Measurements from ENCODE around the gene FBXO11. TPM values are rescaled to one million over a fixed set of nuclear protein-coding genes. Genes with fewer than 3 reads are reported as not detected.

The FBXO11 gene
- total RNA-seq, 1 experiment from 2014 or later = 15.6 TPM

DNA sequence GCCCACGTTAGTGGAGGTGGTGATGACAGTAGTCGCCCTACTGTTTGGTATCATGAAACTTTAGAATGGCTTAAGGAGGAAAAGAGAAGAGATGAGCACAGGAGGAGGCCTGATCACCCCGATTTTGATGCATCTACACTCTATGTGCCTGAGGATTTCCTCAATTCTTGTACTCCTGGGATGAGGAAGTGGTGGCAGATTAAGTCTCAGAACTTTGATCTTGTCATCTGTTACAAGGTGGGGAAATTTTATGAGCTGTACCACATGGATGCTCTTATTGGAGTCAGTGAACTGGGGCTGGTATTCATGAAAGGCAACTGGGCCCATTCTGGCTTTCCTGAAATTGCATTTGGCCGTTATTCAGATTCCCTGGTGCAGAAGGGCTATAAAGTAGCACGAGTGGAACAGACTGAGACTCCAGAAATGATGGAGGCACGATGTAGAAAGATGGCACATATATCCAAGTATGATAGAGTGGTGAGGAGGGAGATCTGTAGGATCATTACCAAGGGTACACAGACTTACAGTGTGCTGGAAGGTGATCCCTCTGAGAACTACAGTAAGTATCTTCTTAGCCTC is 107.2 kb downstream of the FBXO11 start:
- no peaks in the 10 kb centered on the region for H3K27me3 ChIP-seq (ENCODE audit: control insufficient read depth, insufficient read depth, low read length)
- H3K4me3 ChIP-seq (ENCODE audit: insufficient read depth, low read depth, low read length) = no peak overlapping the region
- no peak for DNase-seq
- H3K36me3 ChIP-seq (replicated peaks; ENCODE audit: control insufficient read depth, insufficient read depth, low read length) = peaks cover 52% of the 10 kb centered on the region

DNA sequence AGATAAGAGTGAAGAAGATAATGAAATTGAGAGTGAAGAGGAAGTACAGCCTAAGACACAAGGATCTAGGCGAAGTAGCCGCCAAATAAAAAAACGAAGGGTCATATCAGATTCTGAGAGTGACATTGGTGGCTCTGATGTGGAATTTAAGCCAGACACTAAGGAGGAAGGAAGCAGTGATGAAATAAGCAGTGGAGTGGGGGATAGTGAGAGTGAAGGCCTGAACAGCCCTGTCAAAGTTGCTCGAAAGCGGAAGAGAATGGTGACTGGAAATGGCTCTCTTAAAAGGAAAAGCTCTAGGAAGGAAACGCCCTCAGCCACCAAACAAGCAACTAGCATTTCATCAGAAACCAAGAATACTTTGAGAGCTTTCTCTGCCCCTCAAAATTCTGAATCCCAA is 107.7 kb downstream of the FBXO11 start:
- Histone ChIP-seq H3K27me3 (ENCODE audit: control insufficient read depth, insufficient read depth, low read length) (no peaks in the 10 kb centered on the region), H3K36me3 (replicated peaks; ENCODE audit: control insufficient read depth, insufficient read depth, low read length) (peaks cover 49% of the 10 kb centered on the region), H3K4me3 (ENCODE audit: insufficient read depth, low read depth, low read length) (no peak overlapping the region)
- DNase-seq = no peak

DNA sequence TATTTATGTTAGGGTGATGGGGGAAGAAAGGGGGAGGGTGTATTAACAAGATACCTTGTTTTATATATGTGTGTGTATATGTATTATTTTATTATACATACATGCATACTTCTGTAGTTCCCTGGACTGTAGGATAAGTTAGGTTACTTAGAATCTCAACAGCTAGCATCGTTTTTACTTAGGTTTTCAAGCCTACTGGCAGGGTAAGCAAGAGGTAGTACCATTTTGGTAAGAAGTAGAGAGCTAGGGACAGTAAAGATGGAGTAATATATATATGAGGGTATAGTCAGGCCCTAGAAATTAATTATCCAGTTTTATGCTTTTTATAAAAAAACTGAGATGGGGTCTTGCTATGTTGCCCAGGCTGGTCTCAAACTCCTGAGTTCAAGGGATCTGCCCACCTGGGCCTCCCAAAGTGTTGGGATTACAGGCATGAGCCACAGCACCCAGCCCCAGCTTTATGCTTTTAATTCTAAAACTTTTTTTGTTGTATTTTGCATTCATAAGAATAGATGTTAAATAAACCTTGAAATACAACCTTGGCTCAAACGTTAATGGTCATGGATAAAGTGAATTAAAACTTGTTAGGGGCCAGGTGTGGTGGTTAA is 110.1 kb downstream of the FBXO11 start:
- H3K4me3 ChIP-seq (ENCODE audit: insufficient read depth, low read depth, low read length) = no peak overlapping the region
- H3K36me3 ChIP-seq (replicated peaks; ENCODE audit: control insufficient read depth, insufficient read depth, low read length) = peaks cover 32% of the 10 kb centered on the region
- no peak for DNase-seq
- no peaks in the 10 kb centered on the region for H3K27me3 ChIP-seq (ENCODE audit: control insufficient read depth, insufficient read depth, low read length)

DNA sequence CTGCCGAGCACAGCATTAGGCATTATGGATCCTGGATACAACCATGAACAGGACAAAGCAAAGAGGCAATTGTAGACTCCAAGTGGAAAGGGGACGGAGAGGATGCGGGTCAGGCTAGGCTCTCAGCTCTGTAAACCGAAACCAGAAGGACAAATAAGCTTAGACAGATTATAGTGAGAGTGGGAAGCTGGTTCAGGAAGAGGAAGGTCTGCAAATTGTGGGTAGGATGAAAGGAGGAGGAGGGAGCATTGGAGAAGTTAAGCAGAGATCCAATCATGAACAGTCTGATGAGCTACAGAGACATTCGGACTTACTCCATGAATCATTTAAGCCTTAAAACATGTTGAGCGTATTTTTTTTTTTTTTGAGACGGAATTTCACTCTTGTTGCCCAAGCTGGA is 120.3 kb downstream of the FBXO11 start:
- H3K27me3 ChIP-seq (ENCODE audit: control insufficient read depth, insufficient read depth, low read length) = no peaks in the 10 kb centered on the region
- no peak for DNase-seq
- no peaks in the 10 kb centered on the region; the same call in 1 of the 2 replicates for H3K36me3 ChIP-seq (replicated peaks; ENCODE audit: control insufficient read depth, insufficient read depth, low read length)
- no peak overlapping the region; the same call in 1 of the 2 replicates for H3K4me3 ChIP-seq (ENCODE audit: insufficient read depth, low read depth, low read length)

DNA sequence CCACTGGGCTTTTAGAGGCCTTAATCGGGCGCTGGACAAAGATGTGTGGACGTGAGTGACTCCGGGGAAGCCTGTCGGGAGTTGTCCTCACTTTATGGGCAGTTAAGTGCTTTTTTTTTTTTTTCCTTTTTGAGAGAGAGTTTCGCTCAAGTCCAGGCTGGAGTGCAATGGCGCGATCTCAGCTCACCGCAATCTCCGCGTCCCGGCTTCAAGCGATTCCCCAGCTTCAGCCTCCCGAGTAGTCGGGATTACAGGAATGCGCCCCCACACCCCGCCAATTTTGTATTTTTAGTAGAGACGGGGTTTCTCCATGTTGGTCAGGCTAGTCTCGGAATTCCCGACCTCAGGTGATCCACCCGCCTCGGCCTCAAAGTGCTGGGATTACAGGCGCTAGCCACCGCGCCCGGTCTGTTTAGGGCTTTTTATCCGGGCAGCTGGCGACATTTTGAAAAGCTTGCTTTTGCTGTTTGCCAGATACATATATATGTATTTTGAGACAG is 121.9 kb downstream of the FBXO11 start:
- no peaks in the 10 kb centered on the region; the same call in 1 of the 2 replicates for H3K36me3 ChIP-seq (replicated peaks; ENCODE audit: control insufficient read depth, insufficient read depth, low read length)
- H3K27me3 ChIP-seq (ENCODE audit: control insufficient read depth, insufficient read depth, low read length) = no peaks in the 10 kb centered on the region
- H3K4me3 ChIP-seq (ENCODE audit: insufficient read depth, low read depth, low read length) = peak overlapping the region; percentile 100
- peak; percentile 28 for DNase-seq

DNA sequence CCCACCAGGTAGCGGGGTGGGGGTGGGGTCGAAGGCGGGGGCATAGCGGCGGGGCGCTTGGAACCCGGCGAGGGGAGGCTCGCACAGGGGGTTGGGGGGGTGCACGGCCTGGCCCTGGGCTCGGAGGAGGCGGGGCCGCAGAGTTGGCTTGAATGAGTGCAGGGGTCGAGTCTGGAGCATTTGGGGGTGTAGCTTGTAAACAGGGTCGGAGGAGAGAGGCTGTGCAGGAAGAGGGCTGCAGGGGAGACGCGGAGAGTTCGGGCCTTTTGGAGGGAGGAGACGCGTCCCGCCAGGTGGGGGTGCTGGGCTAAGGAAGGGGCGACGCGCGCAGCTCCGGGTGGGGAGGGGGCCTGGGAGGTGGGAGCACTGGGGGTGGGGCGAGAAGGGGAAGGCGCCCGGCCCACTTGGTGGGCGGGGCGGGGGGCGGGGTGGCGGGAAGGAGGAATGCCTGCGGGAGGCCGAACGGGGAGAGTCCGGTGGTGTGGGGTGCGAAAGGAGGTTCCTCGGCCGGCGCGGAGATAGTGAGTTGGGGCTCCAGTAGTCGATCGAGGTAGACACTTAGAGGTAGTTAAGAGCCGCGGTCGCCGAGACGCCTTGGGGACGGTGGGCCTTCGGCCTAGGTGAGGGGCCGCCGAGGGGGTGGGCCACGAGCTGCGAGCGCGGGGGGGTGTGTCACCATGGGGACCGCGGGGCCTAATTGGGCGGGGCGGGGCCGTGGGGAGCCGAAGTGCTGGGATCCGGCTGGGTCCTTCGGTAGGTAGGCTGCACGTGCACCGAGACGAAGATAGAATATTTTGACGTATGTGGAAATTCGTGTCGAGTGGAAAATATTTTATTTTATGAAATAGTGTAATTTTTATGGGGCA is 122.6 kb downstream of the FBXO11 start:
- H3K27me3 ChIP-seq (ENCODE audit: control insufficient read depth, insufficient read depth, low read length) = no peaks in the 10 kb centered on the region
- H3K36me3 ChIP-seq (replicated peaks; ENCODE audit: control insufficient read depth, insufficient read depth, low read length) = no peaks in the 10 kb centered on the region; the same call in 1 of the 2 replicates
- peak; percentile 97 for DNase-seq
- H3K4me3 ChIP-seq (ENCODE audit: insufficient read depth, low read depth, low read length) = peak overlapping the region; percentile 100

DNA sequence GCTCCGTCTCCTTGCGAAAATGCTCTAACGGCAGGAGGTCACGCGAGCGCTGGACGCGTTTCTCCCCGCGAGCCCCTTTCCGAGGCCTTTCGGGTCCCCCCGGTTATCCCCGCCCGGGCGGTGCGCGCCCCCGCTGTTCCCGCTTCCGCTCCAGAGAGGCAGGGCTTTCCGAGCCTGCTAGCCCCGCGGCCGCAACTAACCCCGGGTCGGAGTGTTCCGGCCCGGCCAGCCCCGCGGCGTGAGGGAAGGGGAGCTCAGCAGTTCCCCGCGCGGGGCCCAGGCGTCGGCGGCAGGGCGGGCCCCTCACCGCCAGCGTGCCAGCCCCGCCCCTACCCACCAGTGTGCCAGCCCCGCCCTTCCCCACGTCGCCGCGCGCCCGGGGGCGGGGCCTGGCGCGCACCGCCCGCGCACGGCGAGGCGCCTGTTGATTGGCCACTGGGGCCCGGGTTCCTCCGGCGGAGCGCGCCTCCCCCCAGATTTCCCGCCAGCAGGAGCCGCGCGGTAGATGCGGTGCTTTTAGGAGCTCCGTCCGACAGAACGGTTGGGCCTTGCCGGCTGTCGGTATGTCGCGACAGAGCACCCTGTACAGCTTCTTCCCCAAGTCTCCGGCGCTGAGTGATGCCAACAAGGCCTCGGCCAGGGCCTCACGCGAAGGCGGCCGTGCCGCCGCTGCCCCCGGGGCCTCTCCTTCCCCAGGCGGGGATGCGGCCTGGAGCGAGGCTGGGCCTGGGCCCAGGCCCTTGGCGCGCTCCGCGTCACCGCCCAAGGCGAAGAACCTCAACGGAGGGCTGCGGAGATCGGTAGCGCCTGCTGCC is 123.4 kb downstream of the FBXO11 start, which contains the start of gene MSH6:
MSH6 (plus strand) TSS at position 475 of the 815 bp plus-strand sequence; CDS start at position 564, 89 bp downstream.
- Histone ChIP-seq H3K27me3 (ENCODE audit: control insufficient read depth, insufficient read depth, low read length) (no peaks in the 10 kb centered on the region), H3K4me3 (ENCODE audit: insufficient read depth, low read depth, low read length) (peak within 1 kb of the TSS; percentile 100), H3K36me3 (replicated peaks; ENCODE audit: control insufficient read depth, insufficient read depth, low read length) (no peaks in the 10 kb centered on the region; the same call in 1 of the 2 replicates)
- peak; percentile 99 for DNase-seq

- H3K4me3 ChIP-seq (ENCODE audit: insufficient read depth, low read depth, low read length) = peak overlapping the region; percentile 100
- no peak for DNase-seq
- H3K27me3 ChIP-seq (ENCODE audit: control insufficient read depth, insufficient read depth, low read length) = no peaks in the 10 kb centered on the region
- no peaks in the 10 kb centered on the region; the same call in 1 of the 2 replicates for H3K36me3 ChIP-seq (replicated peaks; ENCODE audit: control insufficient read depth, insufficient read depth, low read length)
Observed at GRCh38 chr2:47782381-47782670, 124.0 kb downstream of the FBXO11 start.

DNA sequence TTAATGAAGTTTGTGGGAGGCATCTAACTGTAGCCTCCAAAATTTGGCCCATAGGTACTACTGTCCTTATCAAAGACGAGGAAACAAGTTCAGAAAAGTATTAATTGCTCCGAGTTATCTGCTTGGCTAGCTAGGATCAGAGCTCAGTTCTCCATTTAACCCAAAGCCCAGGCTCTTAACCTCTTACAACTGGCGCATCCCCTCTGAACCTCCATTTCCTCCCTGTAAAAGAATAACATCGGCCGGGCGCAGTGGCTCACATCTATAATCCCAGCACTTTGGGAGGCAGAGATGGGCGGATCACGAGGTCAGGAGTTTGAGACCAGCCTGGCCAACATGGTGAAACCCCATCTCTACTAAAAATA is 126.9 kb downstream of the FBXO11 start:
- no peak overlapping the region for H3K4me3 ChIP-seq (ENCODE audit: insufficient read depth, low read depth, low read length)
- no peaks in the 10 kb centered on the region for H3K36me3 ChIP-seq (replicated peaks; ENCODE audit: control insufficient read depth, insufficient read depth, low read length)
- no peaks in the 10 kb centered on the region for H3K27me3 ChIP-seq (ENCODE audit: control insufficient read depth, insufficient read depth, low read length)
- DNase-seq = no peak

DNA sequence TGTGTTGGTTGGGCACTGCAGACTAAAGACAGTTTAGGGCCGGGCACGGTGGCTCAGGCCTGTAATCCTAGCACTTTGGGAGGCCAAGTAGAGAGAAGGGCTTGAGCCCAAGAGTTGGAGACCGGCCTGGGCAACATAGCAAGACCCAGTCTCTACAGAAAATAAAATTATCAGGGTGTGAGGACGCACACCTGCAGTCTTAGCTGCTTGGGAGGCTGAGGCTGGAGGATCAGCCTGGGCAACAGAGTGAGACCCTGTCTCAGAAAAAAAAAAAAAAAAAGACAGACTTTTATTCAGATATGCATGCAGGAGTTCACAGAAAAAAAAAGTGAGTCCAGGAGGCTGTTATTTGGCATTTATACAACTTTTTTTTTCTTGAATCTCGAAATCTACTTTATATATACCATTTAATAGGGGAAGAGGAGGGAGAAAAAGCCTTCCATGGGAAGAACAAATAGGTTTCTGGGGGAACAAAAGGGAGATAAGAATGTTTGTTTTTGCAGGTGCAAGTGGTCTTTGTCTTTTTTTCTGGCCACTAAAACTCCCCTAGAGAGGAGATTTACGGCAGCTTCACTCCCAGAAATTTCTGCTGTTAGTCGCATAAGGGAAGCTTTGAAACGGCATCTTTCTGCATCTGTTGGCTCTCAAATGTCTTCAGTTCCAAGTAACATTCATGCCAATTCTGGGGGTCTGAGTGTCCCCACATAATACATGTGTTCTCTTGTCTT is 127.4 kb downstream of the FBXO11 start:
- no peaks in the 10 kb centered on the region for H3K27me3 ChIP-seq (ENCODE audit: control insufficient read depth, insufficient read depth, low read length)
- no peak for DNase-seq
- H3K36me3 ChIP-seq (replicated peaks; ENCODE audit: control insufficient read depth, insufficient read depth, low read length) = no peaks in the 10 kb centered on the region
- no peak overlapping the region for H3K4me3 ChIP-seq (ENCODE audit: insufficient read depth, low read depth, low read length)

- H3K4me3 ChIP-seq (ENCODE audit: insufficient read depth, low read depth, low read length) = no peak overlapping the region
- DNase-seq = no peak
- no peaks in the 10 kb centered on the region for H3K27me3 ChIP-seq (ENCODE audit: control insufficient read depth, insufficient read depth, low read length)
- H3K36me3 ChIP-seq (replicated peaks; ENCODE audit: control insufficient read depth, insufficient read depth, low read length) = no peaks in the 10 kb centered on the region
Observed at GRCh38 chr2:47777277-47777937, 128.9 kb downstream of the FBXO11 start.

GRCh38 chr2:47774567-47774966 is 131.7 kb downstream of the FBXO11 start:
- Histone ChIP-seq H3K36me3 (replicated peaks; ENCODE audit: control insufficient read depth, insufficient read depth, low read length) (no peaks in the 10 kb centered on the region), H3K27me3 (ENCODE audit: control insufficient read depth, insufficient read depth, low read length) (no peaks in the 10 kb centered on the region)
- no peak for DNase-seq

DNA sequence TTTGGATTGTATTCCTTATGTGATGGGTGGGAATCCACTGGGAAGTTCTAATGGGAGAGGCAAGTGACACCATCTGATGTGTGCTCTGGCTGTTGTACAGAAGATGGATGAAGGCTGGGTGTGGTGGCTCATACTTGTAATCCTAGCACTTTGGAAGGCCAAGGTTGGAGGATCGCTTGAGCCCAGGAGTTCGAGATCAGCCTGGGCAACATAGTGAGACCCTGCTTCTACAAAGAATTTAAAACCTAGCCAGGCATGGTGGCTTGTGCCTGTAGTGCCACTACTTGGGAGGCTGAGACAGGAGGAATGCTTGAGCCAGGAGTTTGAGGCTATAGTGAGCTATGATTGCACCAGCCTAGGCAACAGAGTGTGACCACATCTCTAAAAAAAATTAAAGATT is 134.0 kb downstream of the FBXO11 start:
- DNase-seq = no peak
- Histone ChIP-seq H3K36me3 (replicated peaks; ENCODE audit: control insufficient read depth, insufficient read depth, low read length) (no peaks in the 10 kb centered on the region), H3K27me3 (ENCODE audit: control insufficient read depth, insufficient read depth, low read length) (no peaks in the 10 kb centered on the region), H3K4me3 (ENCODE audit: insufficient read depth, low read depth, low read length) (no peak overlapping the region)

More at GRCh38 chr2:47774567-47774966, 131.7 kb downstream of the FBXO11 start:
- H3K4me3 ChIP-seq (ENCODE audit: insufficient read depth, low read depth, low read length) = no peak overlapping the region

All from H7 (cell line).